ENCODE data around the gene MUC4.
"Not testable (repeated sequence)": the region's sequence is repeated elsewhere in the genome, so short reads cannot be mapped to it uniquely, and the experiment has no call there.

MUC4 gene

GRCh38 chr3:195809796-195810454, 1.8 kb downstream of the MUC4 start:
- peak; percentile 59 for DNase-seq (ENCODE audit: low read depth)

GRCh38 chr3:195809291-195809785, 2.4 kb downstream of the MUC4 start:
- DNase-seq (ENCODE audit: low read depth): no peak

GRCh38 chr3:195808741-195809290, 2.9 kb downstream of the MUC4 start:
- peak; percentile 31 for DNase-seq (ENCODE audit: low read depth)

- DNase-seq (ENCODE audit: low read depth): no peak
Measured at GRCh38 chr3:195807681-195808121, 4.0 kb downstream of the MUC4 start.

GRCh38 chr3:195806916-195807231, 4.9 kb downstream of the MUC4 start:
- no peak for DNase-seq (ENCODE audit: low read depth)

GRCh38 chr3:195806211-195806915, 5.4 kb downstream of the MUC4 start:
- DNase-seq (ENCODE audit: low read depth): peak; percentile 8

- DNase-seq (ENCODE audit: low read depth): not testable (repeated sequence)
Measured at GRCh38 chr3:195805588-195805987, 6.1 kb downstream of the MUC4 start.

- DNase-seq (ENCODE audit: low read depth): no peak
Measured at GRCh38 chr3:195805181-195805580, 6.5 kb downstream of the MUC4 start.

- DNase-seq (ENCODE audit: low read depth): peak; percentile 47
Measured at GRCh38 chr3:195803289-195803908, 8.3 kb downstream of the MUC4 start.

- DNase-seq (ENCODE audit: low read depth): peak; percentile 20
Measured at GRCh38 chr3:195802795-195803194, 8.9 kb downstream of the MUC4 start.

- no peak for DNase-seq (ENCODE audit: low read depth)
Measured at GRCh38 chr3:195802261-195802701, 9.4 kb downstream of the MUC4 start.

- no peak for DNase-seq (ENCODE audit: low read depth)
Measured at GRCh38 chr3:195801251-195802183, 10.2 kb downstream of the MUC4 start.

GRCh38 chr3:195800240-195800639, 11.5 kb downstream of the MUC4 start:
- no peak for DNase-seq (ENCODE audit: low read depth)

- no peak for DNase-seq (ENCODE audit: low read depth)
Measured at GRCh38 chr3:195796795-195797194, 14.9 kb downstream of the MUC4 start.

- DNase-seq (ENCODE audit: low read depth): peak; percentile 43
Measured at GRCh38 chr3:195794708-195795107, 17.0 kb downstream of the MUC4 start.

GRCh38 chr3:195792621-195793020, 19.1 kb downstream of the MUC4 start:
- DNase-seq (ENCODE audit: low read depth): not testable (repeated sequence)

- DNase-seq (ENCODE audit: low read depth): no peak
Measured at GRCh38 chr3:195790901-195791300, 20.8 kb downstream of the MUC4 start.

- DNase-seq (ENCODE audit: low read depth): no peak
Measured at GRCh38 chr3:195788711-195789581, 22.8 kb downstream of the MUC4 start.

- not testable (repeated sequence) for DNase-seq (ENCODE audit: low read depth)
Measured at GRCh38 chr3:195785781-195786405, 25.8 kb downstream of the MUC4 start.

GRCh38 chr3:195784031-195784430, 27.7 kb downstream of the MUC4 start:
- not testable (repeated sequence) for DNase-seq (ENCODE audit: low read depth)
